ENCODE data around the gene AHNAK2.

AHNAK2 gene

DNA sequence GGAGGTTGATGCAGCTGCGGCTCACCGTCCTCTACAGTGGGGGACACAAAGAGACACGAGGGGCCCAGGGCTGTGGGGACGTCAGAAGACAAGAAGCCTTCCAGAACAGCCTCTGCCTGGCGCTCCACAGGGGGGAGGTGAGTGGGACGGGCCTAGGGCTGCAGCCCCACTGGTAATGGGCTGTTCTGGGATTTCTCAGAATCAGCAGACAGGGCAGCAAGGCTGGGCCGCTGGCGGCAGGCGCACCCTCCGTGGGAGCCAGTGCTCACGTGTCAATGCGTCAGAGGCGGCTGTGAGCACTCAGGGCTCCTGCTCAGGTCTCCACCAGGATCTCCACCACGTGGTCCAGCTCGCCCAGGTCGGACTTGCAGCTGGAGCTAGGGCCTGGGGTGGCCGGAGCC is 32.7 kb upstream of the AHNAK2 start:
- no peak overlapping the region for H3K27ac ChIP-seq
- TF ChIP-seq, protein P1, sequence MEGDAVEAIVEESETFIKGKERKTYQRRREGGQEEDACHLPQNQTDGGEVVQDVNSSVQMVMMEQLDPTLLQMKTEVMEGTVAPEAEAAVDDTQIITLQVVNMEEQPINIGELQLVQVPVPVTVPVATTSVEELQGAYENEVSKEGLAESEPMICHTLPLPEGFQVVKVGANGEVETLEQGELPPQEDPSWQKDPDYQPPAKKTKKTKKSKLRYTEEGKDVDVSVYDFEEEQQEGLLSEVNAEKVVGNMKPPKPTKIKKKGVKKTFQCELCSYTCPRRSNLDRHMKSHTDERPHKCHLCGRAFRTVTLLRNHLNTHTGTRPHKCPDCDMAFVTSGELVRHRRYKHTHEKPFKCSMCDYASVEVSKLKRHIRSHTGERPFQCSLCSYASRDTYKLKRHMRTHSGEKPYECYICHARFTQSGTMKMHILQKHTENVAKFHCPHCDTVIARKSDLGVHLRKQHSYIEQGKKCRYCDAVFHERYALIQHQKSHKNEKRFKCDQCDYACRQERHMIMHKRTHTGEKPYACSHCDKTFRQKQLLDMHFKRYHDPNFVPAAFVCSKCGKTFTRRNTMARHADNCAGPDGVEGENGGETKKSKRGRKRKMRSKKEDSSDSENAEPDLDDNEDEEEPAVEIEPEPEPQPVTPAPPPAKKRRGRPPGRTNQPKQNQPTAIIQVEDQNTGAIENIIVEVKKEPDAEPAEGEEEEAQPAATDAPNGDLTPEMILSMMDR (IDR thresholded peaks at IDR 0.05): no peak
- TF ChIP-seq ZFX (IDR thresholded peaks at IDR 0.05; ENCODE audit: borderline replicate concordance): no peak

DNA sequence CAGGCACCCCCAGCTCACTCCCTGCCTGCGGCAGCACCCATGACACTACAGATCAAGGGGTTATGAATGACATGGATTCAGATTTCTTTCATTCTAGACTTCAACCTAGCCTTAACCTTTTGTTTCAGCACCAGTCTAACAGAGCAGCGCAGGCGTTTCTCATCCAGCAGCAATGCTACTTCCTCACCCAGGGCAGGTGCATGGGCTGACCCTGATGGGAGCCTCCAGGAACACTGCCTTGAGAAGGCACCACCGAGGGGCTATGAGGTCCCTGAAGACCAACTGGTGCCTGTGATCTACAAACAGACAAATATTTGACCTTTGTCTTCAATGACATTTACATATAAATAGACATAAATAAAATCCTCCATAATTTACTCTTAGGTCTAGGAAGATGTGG is 31.9 kb upstream of the AHNAK2 start:
- H3K27ac ChIP-seq: no peak overlapping the region
- TF ChIP-seq, protein P1 (IDR thresholded peaks at IDR 0.05): no peak
- TF ChIP-seq ZFX (IDR thresholded peaks at IDR 0.05; ENCODE audit: borderline replicate concordance): no peak

DNA sequence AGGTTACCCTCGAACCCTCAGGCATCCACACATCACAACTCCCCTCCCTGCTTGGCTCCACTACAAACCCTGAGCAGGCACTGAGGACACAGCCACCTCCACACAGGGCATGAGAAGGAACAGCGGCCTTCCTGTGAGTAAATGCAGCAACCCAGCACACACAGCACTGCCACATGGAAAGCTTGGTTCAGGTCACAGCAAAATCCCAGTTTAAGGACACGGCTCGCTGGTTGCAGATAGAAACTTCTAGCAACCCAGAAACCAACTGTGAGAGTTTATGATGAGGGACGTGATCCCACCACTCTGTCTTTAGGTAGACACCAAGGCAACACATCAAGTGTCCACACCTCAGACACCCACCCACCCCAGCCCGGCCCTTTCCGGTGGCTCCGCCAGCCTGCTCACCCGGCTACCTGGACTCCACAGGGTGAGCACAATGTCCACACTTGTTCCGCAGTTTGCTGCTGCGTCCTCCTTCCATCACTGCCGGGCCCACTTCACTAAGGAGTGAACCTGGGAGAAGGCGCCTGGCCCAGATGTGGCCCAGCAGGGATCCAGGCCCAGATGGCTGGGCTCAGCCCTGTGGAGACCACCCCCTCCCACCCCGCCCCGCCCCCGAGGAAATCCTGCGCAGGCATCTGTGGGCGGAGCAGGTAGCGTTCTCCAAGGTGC is 29.6 kb upstream of the AHNAK2 start:
- no peak for TF ChIP-seq ZFX (IDR thresholded peaks at IDR 0.05; ENCODE audit: borderline replicate concordance)
- TF ChIP-seq, protein P1 (IDR thresholded peaks at IDR 0.05): no peak
- no peak overlapping the region for H3K27ac ChIP-seq

DNA sequence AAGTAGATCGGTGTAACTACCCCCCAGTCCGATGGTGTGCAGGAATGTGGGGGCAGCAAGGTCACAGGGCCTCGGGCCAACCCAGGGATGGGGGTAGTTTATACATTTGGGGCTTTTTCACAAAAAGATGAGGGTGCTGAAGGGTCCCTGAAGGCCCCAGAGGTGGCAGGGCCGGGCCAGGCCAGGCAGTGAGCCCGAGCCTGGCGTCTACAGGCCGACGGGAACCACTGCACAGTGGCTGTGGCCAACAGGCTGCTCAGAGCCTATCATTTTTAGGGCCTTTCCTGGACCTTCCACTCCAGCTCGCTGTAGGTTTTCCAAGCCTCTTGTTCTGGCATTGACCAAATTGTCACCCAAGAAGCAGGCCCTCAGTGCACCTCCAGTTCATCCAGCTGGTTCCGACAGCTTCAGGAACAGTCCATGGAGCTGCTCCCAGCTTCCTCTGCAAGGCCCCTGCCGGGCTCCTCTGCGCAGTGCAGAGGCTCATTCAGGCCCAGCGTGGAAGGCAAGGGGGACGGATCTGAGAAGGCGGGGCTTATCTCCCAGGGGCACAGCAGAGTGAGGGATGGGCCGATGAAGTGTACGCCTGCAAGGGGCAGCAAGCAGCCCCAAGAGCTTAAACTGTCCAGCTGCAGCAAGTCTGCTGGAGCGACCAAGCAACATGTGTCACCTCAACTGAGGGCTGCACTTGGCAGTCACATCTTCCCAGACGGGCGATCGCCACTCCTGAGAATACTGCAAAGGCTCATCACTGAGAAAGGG is 28.8 kb upstream of the AHNAK2 start:
- TF ChIP-seq, protein P1 (IDR thresholded peaks at IDR 0.05): no peak
- TF ChIP-seq ZFX (IDR thresholded peaks at IDR 0.05; ENCODE audit: borderline replicate concordance): no peak
- H3K27ac ChIP-seq: no peak overlapping the region

DNA sequence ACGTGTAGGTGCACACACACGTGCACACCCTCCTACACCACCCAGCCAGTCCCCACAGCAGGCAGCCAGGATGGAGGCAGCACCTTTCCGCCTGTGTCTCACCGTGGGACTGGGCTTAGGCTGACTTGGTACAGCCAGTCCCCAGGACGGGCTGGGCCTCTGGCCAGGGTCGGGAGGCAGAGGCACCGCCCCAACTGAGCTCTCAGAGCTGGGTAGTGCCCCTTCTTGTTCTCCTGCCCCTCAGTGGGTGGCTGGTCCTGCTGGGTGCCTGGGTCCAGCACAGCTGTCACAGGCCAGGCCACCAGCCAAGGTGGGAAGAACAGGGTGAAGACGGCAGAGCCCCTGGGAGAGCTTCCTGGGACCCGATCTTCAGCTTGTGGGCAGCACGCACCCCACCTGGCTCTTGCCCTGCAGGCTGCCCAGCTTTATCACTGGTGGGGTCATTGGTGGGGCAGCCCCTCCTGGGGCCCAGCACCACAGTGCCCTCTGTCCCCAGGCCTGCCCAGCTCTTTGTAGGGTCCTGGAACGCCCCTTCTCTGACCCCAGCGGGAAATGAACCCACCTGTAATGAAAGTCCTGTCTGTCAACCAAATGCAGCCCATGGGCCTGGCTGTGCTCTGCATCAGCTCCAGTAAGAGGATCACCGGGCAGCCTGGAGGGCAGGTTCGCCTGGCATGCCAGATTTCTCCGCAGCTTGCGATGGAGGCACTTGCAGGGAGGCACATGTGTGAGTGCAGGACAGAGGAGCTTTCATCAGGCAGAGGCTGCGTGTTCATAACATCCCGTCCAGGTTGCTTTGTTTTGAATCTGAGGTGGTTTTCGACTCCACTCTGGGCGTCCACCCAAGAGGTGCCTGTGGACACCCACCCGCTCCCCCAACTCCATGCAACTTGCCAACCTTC is 28.0 kb upstream of the AHNAK2 start:
- H3K27ac ChIP-seq: no peak overlapping the region

DNA sequence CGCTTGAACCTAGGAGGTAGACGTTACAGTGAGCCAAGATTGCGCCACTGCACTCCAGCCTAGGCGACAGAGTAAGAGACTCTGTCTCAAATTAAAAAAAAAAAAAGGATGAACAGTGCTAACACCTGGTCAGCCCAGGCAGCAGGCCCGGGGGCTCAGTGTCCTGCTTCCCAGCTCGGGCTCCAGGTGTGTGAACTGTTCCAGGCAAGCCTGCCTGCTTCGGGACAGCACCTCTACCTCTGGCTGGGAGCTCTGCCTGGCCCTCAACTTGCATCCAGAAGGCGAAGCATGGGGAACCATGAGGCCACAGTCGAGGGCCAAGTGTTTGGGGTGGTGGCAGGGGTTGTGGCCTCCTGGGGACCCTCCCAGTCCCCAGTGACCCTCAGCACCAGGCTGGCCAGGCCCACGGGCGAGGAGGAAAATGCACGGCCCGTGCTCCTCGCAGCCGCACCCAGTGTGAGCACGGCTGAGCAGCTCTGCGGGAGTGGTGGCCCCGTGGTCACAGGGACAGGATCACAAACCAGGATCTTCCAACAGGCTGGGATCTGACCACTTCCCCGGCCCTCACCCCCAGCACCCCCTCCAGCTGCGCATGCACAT is 27.3 kb upstream of the AHNAK2 start:
- no peak overlapping the region for H3K27ac ChIP-seq
- TF ChIP-seq, protein P1 (IDR thresholded peaks at IDR 0.05): no peak
- TF ChIP-seq ZFX (IDR thresholded peaks at IDR 0.05; ENCODE audit: borderline replicate concordance): no peak

More for the DNA sequence above, 28.0 kb upstream of the AHNAK2 start:
- TF ChIP-seq ZFX (IDR thresholded peaks at IDR 0.05; ENCODE audit: borderline replicate concordance): no peak
- TF ChIP-seq, protein P1 (IDR thresholded peaks at IDR 0.05): no peak

Data from 22Rv1 (cell line).